Mucosa of descending colon (tissue), 3 donors: ENCODE results near the gene ADAMTS17. TPM values are rescaled to one million over a fixed set of nuclear protein-coding genes. Genes with fewer than 3 reads are reported as not detected.

Source experiments
- ATAC-seq: fragments of 200-7000 bp; cut with Tn5 transposase; one replicate; pipeline ENCODE4 v1.9.1; 2020; ENCODE audit warnings: mild to moderate bottlenecking, moderate library complexity
- DNase-seq, 3 donors: peaks; one replicate each; pipeline ENCODE4 v3.0.0-alpha.2; 2020
- H3K36me3 ChIP-seq: fragments of 200-600 bp; one replicate; pipeline ENCODE4 v1.8.0; 2021; ENCODE audit warnings: low read depth, mild to moderate bottlenecking
- H3K4me1 ChIP-seq: fragments of 200-600 bp; one replicate; pipeline ENCODE4 v1.8.0; 2021; ENCODE audit warnings: low read depth, mild to moderate bottlenecking
- H3K4me3 ChIP-seq: fragments of 200-600 bp; one replicate; pipeline ENCODE4 v1.8.0; 2021; ENCODE audit warnings: mild to moderate bottlenecking
- H3K9me3 ChIP-seq: fragments of 200-600 bp; one replicate; pipeline ENCODE4 v1.8.0; 2021; ENCODE audit warnings: mild to moderate bottlenecking
- intact Hi-C, 2 donors: fragments of 100-400 bp; cut with DNase I in 1 of 2; cut with micrococcal nuclease in 1 of 2; formaldehyde crosslinking; loops; one replicate each; pipeline versions ENCODE4 v1.11.0 to v1.11.1; 2022; cut with DNase I, micrococcal nuclease
- total RNA-seq, 3 donors: library from RNA; stranded (reverse); fragmentation: NEBNext Ultra II Directional in 2 of 3; extraction: Animal tissue kit (Norgen Biotek cat#: 25700) in 2 of 3; gene quantifications; one replicate each; pipeline versions ENCODE4 v1.2.1 to v1.2.4, GENCODE V29; 2021 to 2023
- TF ChIP-seq, protein P1 (sequence below): fragments of 200-600 bp; IDR thresholded peaks from one replicate; pipeline ENCODE4 v1.8.0; 2022; ENCODE audit warnings: antibody characterized with exemption, mild to moderate bottlenecking
- donor health status: DM: no; HTN: no; CAD: no; lungs with moderate emphysema.
- donor health status: DM: no; HTN: no; CAD: no.
- donor health status: DM: no; HTN: yes; CAD: no.

ADAMTS17 gene
- total RNA-seq, 3 donors from 2014 or later: 5.2 to 13.8 (median 6.3) TPM

DNA sequence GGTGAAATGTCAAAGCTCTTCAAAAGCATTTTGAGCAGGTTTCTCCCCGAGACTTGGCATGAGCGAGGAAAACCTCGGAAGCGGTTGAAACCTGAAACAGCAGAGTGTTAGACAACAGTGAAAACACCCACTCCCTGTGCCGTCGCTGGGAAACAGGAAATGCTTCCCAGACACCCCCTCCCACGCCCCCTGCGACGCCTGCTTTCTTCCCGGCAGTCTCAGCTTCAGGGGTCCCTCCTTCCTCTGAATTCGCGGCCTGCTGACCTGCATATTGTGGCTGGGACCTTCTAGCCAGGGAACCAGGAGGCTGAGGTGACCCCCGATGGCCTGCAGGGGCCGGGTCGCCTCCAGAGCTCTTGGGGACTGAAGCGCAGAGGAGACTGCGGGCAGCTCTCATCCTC lies 357.9 kb downstream of the ADAMTS17 start:
- Histone ChIP-seq H3K9me3 (no peaks in the 10 kb centered on the region), H3K36me3 (no peaks in the 10 kb centered on the region), H3K4me1 (no peaks in the 10 kb centered on the region), H3K4me3 (no peak overlapping the region)
- DNase-seq (no peak), ATAC-seq (no peak)
- TF ChIP-seq, protein P1, sequence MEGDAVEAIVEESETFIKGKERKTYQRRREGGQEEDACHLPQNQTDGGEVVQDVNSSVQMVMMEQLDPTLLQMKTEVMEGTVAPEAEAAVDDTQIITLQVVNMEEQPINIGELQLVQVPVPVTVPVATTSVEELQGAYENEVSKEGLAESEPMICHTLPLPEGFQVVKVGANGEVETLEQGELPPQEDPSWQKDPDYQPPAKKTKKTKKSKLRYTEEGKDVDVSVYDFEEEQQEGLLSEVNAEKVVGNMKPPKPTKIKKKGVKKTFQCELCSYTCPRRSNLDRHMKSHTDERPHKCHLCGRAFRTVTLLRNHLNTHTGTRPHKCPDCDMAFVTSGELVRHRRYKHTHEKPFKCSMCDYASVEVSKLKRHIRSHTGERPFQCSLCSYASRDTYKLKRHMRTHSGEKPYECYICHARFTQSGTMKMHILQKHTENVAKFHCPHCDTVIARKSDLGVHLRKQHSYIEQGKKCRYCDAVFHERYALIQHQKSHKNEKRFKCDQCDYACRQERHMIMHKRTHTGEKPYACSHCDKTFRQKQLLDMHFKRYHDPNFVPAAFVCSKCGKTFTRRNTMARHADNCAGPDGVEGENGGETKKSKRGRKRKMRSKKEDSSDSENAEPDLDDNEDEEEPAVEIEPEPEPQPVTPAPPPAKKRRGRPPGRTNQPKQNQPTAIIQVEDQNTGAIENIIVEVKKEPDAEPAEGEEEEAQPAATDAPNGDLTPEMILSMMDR: no peak
- intact Hi-C loops: no loop called here

DNA sequence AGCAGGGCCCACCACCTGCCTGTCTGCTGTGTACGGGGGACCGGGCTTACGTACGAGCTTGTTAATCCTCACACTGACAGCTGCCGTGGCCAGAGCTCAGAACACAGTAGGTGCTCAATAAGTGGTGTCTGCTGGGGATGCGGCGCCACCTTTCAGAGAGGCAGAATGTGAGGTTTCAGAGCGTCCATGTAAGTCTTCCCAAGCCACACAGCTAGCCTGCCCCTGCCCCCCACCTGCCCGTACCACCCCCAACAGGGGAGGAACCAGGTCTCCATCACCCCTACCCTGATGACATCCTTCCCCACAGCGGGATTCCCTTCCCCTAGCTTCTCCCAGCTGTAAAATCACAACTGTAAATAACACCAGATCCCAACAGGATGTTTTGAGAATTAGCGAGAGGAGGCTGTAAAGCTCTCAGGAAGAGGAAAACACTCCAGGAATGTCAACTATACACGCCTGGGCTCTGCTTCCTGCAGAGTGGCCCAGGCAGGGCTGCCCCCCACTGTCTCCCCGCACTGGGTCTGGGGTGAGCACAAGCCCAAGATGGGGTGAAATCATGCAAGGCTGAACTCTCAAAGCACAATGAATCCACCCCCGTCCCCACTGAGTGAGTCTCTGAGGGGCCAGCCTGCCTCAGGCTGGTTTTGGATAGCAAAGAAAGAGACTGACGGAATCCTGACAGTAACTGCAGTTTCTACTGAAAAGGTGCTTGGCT lies 358.4 kb downstream of the ADAMTS17 start:
- intact Hi-C loops: no loop called here
- Histone ChIP-seq H3K36me3 (no peaks in the 10 kb centered on the region), H3K9me3 (no peaks in the 10 kb centered on the region), H3K4me3 (no peak overlapping the region), H3K4me1 (no peaks in the 10 kb centered on the region)
- DNase-seq: no peak
- ATAC-seq: no peak
- TF ChIP-seq, protein P1: no peak

DNA sequence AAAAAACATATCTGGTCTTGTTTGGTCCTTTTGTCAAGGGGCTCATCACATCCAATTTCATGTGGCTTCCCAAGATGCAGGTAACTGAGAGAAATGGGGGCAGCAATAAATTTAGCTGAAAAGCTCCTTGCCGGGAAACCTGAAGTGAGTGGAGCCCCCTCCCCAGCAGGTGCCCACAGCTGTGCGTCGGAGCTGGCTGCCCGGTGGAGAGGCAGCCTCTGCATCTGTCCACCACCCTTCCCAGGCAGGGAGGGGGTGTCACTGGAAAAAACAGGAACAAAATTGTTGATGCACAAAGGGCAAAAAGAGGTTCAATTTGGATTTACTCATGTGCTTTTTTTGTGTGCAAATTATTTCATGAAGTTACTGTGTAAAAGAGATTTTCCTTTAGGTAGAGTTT lies 359.1 kb downstream of the ADAMTS17 start:
- intact Hi-C loops: no loop called here
- no peaks in the 10 kb centered on the region for H3K4me1 ChIP-seq
- no peak for ATAC-seq
- H3K36me3 ChIP-seq: no peaks in the 10 kb centered on the region
- no peak overlapping the region for H3K4me3 ChIP-seq
- H3K9me3 ChIP-seq: no peaks in the 10 kb centered on the region
- TF ChIP-seq, protein P1: no peak
- DNase-seq: no peak

DNA sequence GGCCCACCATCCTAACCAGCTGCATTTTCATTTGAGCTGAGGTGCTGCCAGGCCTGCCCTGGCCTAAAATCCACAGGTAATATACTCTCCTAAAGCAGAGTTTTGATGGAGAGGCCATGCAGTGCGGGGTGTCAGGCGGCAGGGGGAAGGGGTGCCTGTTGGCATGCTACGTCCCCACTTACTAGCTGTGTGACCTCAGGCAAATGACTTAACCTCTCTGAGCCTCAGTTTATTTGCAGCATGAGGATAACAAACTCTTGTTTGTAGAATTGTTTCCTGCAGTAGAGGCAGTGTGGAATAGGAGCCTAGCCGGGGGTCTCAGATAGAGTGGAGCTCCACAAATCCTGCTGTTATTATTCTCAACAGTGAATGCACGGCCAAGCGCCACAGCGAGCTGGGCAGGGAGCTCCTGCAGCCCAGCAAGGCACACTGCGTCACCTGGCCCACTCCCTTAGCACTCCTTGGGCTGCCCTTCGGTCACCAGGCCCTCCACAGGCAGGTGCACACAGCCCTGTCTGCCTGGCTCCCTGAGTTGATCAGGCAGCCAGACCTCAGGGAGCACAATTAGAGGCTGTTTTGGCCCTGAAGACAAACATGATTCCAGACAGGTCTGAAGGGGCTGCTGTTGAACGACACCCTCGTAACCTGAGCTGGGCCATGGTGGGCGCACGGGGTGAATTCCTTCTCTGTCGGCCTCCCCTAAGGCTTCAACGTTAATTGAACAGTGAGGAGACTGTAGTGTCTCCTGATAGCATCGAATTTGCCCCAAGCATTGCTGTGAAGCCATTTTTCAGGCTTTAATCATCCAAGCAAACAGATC lies 359.7 kb downstream of the ADAMTS17 start:
- intact Hi-C loops: no loop called here

DNA sequence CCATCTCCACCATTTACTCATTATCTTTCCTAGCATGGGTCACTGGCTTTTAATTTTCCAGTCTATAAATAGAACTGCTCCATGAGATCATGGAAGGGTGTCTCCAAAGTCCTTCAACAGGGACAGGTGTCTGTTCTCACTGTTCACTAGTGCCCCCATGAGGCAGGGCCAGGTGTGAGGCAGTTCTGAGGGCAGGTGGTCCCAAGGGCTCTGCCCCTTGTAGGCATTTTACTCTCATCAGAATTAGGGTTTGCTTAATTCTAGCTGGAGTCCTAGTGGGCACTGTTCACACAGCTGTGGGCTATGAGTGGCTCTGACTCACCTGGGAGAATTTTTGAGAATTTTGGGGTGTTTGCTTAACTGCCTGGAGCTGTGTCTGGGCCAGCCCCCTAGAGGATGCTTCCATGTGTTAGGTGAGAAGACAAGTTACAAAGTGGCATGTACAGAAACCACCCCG lies 360.6 kb downstream of the ADAMTS17 start:
- TF ChIP-seq, protein P1: no peak
- Histone ChIP-seq H3K4me3 (no peak overlapping the region), H3K9me3 (no peaks in the 10 kb centered on the region), H3K36me3 (no peaks in the 10 kb centered on the region), H3K4me1 (no peaks in the 10 kb centered on the region)
- intact Hi-C loops: no loop called here
- ATAC-seq (no peak), DNase-seq (no peak)

More for the DNA sequence above, 359.7 kb downstream of the ADAMTS17 start:
- H3K4me1 ChIP-seq: no peaks in the 10 kb centered on the region
- ATAC-seq (no peak), DNase-seq (no peak)
- TF ChIP-seq, protein P1: no peak
- H3K36me3 ChIP-seq: no peaks in the 10 kb centered on the region
- no peak overlapping the region for H3K4me3 ChIP-seq
- no peaks in the 10 kb centered on the region for H3K9me3 ChIP-seq
